MCF 10A (cell line): ENCODE measurements around the gene MAP3K3. TPM values are rescaled to one million over a fixed set of nuclear protein-coding genes. Genes with fewer than 3 reads are reported as not detected.

Experiments
- BruUV-seq: library from RNA; stranded (reverse); fragments of 400-500 nt; replicated peaks from 2 replicates; lab custom pipeline; 2021; lab: Mats Ljungman, UMichigan
- CTCF ChIA-PET: fragments of 300-600 bp; sonication (Branson Sonifier 250); formaldehyde crosslinking; extraction: SDS; loops from one replicate; lab custom pipeline; 2021; ENCODE audit warnings: antibody characterized with exemption, inconsistent platforms; lab: Yijun Ruan, JAX
- POLR2A ChIA-PET: fragments of 300-600, 350-650 bp; sonication (Branson Sonifier 250); formaldehyde crosslinking; extraction: SDS; loops from one replicate; lab custom pipeline; 2020; ENCODE audit warnings: antibody characterized with exemption, inconsistent platforms; lab: Yijun Ruan, JAX
- DNase-seq: peaks from one replicate; pipeline ENCODE4 v3.0.0-alpha.2; 2018; ENCODE audit not compliant: unreplicated experiment
- H3K27ac Mint-ChIP-seq: one replicate; pipeline ENCODE4 v1.8.0; 2022; ENCODE audit warnings: mild to moderate bottlenecking, low read depth, mixed read lengths; ENCODE audit not compliant: unreplicated experiment
- H3K27me3 Mint-ChIP-seq: one replicate; pipeline ENCODE4 v1.8.0; 2022; ENCODE audit warnings: mixed read lengths; ENCODE audit not compliant: insufficient read depth, unreplicated experiment
- H3K36me3 Mint-ChIP-seq: one replicate; pipeline ENCODE4 v1.8.0; 2022; ENCODE audit warnings: mild to moderate bottlenecking, moderate library complexity, mixed read lengths; ENCODE audit not compliant: insufficient read depth, unreplicated experiment
- H3K4me1 Mint-ChIP-seq: one replicate; pipeline ENCODE4 v1.8.0; 2022; ENCODE audit warnings: mixed read lengths; ENCODE audit not compliant: insufficient read depth, unreplicated experiment
- H3K4me3 Mint-ChIP-seq: one replicate; pipeline ENCODE4 v1.8.0; 2022; ENCODE audit warnings: mild to moderate bottlenecking, moderate library complexity, mixed read lengths; ENCODE audit not compliant: unreplicated experiment
- H3K9me3 Mint-ChIP-seq: one replicate; pipeline ENCODE4 v1.8.0; 2022; ENCODE audit warnings: mixed read lengths; ENCODE audit not compliant: unreplicated experiment
- CTCF ChIP-seq: fragments of 200-600 bp; IDR thresholded peaks from one replicate; pipeline ENCODE4 v1.8.0; 2022; ENCODE audit warnings: antibody characterized with exemption, mild to moderate bottlenecking; ENCODE audit not compliant: unreplicated experiment
- intact Hi-C: fragments of 100-400 bp; cut with micrococcal nuclease; formaldehyde crosslinking; loops from 2 replicates; pipeline ENCODE4 v1.14.1; 2022
- total RNA-seq: library from RNA; stranded (reverse); gene quantifications from 2 replicates; pipeline ENCODE4 v1.2.3, GENCODE V29; 2022

MAP3K3 gene
- total RNA-seq, 1 experiment from 2014 or later = 12.8 TPM

GRCh38 chr17:63704259-63704576 lies 82.0 kb downstream of the MAP3K3 start:
- no peaks in the 10 kb centered on the region for H3K9me3 Mint-ChIP-seq
- H3K4me1 Mint-ChIP-seq = no peaks in the 10 kb centered on the region
- no peak overlapping the region for H3K27ac Mint-ChIP-seq
- no peak for TF ChIP-seq CTCF
- ChIA-PET CTCF (no interaction called here), POLR2A (no interaction called here)
- no TSS peak for BruUV-seq
- H3K4me3 Mint-ChIP-seq = no peak overlapping the region
- no peak for DNase-seq
- H3K36me3 Mint-ChIP-seq = peaks cover 48% of the 10 kb centered on the region
- H3K27me3 Mint-ChIP-seq = no peaks in the 10 kb centered on the region
- intact Hi-C loops = no loop called here

DNA sequence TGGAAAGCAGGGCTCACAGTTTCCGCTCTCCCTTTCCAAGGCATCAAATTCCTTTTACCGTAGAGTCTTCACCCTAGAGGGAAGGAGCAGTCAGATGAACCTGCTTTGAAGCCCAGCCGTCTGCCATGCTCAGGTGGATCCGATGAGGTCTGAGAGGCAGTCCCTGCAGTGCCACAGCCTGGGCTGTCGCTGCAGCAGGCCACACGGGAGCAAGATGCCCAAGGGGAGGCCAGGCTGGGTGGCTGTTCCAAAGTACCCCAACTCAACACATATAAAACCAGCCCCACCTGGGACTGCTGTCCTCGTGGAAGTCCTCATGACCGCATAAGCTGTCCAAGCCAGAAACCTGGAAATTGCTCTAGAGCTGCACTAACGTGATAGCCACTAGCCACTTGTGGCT lies 82.6 kb downstream of the MAP3K3 start:
- no peak overlapping the region for H3K4me3 Mint-ChIP-seq
- peaks cover 54% of the 10 kb centered on the region for H3K36me3 Mint-ChIP-seq
- no peaks in the 10 kb centered on the region for H3K4me1 Mint-ChIP-seq
- BruUV-seq = no TSS peak
- no peak overlapping the region for H3K27ac Mint-ChIP-seq
- H3K27me3 Mint-ChIP-seq = no peaks in the 10 kb centered on the region
- TF ChIP-seq CTCF = no peak
- ChIA-PET POLR2A (no interaction called here), CTCF (no interaction called here)
- no peaks in the 10 kb centered on the region for H3K9me3 Mint-ChIP-seq
- no peak for DNase-seq
- intact Hi-C loops = no loop called here

DNA sequence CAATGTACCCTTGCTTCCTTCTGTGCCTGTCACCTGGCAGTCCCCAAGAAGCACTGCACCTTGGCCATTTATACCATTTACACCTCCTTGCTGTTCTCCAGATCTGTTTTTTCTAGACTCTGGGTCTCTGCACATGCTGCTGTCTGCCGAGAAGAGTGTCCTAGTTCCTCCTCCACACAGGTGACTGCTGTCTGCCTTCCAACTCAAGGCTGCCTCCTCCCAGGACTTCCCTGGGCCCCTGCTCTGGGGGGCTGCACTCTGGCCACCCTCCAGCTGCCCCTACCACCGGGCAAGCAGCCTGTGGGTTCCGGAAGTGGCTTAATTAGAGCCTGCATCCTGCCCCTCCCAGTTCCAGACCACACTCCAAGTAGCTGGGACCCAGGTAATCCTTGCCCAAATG lies 83.4 kb downstream of the MAP3K3 start:
- Mint-ChIP-seq H3K4me1 (no peaks in the 10 kb centered on the region), H3K27ac (no peak overlapping the region), H3K4me3 (no peak overlapping the region), H3K9me3 (no peaks in the 10 kb centered on the region), H3K36me3 (peaks cover 60% of the 10 kb centered on the region), H3K27me3 (no peaks in the 10 kb centered on the region)
- ChIA-PET CTCF (interaction anchor here (0.9 kb wide), 1 partner anchor 29 kb away, joined by 3 read pairs; no protein-coding TSS in a partner anchor), POLR2A (no interaction called here)
- BruUV-seq = no TSS peak
- TF ChIP-seq CTCF = no peak
- intact Hi-C loops = no loop called here
- no peak for DNase-seq

- ChIA-PET POLR2A (no interaction called here), CTCF (interaction anchor here (0.9 kb wide), 2 partner anchors 8 to 30 kb away, joined by 3 read pairs; no protein-coding TSS in a partner anchor)
- H3K27me3 Mint-ChIP-seq = no peaks in the 10 kb centered on the region
- H3K4me1 Mint-ChIP-seq = no peaks in the 10 kb centered on the region
- H3K36me3 Mint-ChIP-seq = peaks cover 55% of the 10 kb centered on the region
- H3K4me3 Mint-ChIP-seq = no peak overlapping the region
- no peak for TF ChIP-seq CTCF
- H3K9me3 Mint-ChIP-seq = no peaks in the 10 kb centered on the region
- no peak overlapping the region for H3K27ac Mint-ChIP-seq
- no TSS peak for BruUV-seq
- intact Hi-C loops = no loop called here
- no peak for DNase-seq
Observed at GRCh38 chr17:63706336-63707082, 84.3 kb downstream of the MAP3K3 start.
